B cell (primary cell): ENCODE data around the gene ZNF134. TPM values are rescaled to one million over a fixed set of nuclear protein-coding genes. Genes with fewer than 3 reads are reported as not detected.

Experiments
- ATAC-seq: fragments of 200-7000 bp; cut with Tn5 transposase; one replicate; pipeline ENCODE4 v1.10.0; 2021; ENCODE audit warnings: low read depth, mild to moderate bottlenecking, moderate number of reproducible peaks, moderate library complexity
- CTCF ChIA-PET: fragments of 350-600 bp; sonication (Branson Sonifier 250); formaldehyde crosslinking; loops from one replicate; lab custom pipeline; 2021; ENCODE audit warnings: antibody characterized with exemption, inconsistent platforms; lab: Charles Lee
- POLR2A ChIA-PET: fragments of 350-600 bp; sonication (Branson Sonifier 250); formaldehyde crosslinking; loops from one replicate; lab custom pipeline; 2021; ENCODE audit warnings: antibody characterized with exemption; lab: Charles Lee
- DNase-seq: peaks from one replicate; pipeline ENCODE4 v3.0.0; 2013
- H2AFZ ChIP-seq: 2 replicates; pipeline ENCODE4 v1.6.1; 2012; ENCODE audit warnings: mild to moderate bottlenecking, low read depth, low read length; ENCODE audit not compliant: insufficient read depth, poor library complexity, severe bottlenecking
- H3K27ac ChIP-seq, 2 donors: 1 replicate in 1 of 2; 2 replicates in 1 of 2; pipeline ENCODE4 v1.5.1; 2012 to 2013; ENCODE audit warnings: low read length in 2 of 2, mild to moderate bottlenecking in 2 of 2, moderate library complexity in 1 of 2
- H3K27me3 ChIP-seq, 4 experiments: fragments of 200-600 bp in 1 of 4; sonication (generic) in 1 of 4; replicated peaks in 1 of 4; 1 replicate in 2 of 4; 2 replicates in 2 of 4; pipeline versions ENCODE4 v1.6.1 to v1.7.0; 2013 to 2016; ENCODE audit warnings: low read length in 3 of 4, mild to moderate bottlenecking in 2 of 4, mixed read lengths in 1 of 4, moderate library complexity in 1 of 4; ENCODE audit not compliant: insufficient read depth in 4 of 4, control insufficient read depth in 3 of 4; ENCODE audit errors: control extremely low read depth in 1 of 4
- H3K36me3 ChIP-seq, 2 experiments: replicated peaks in 1 of 2; 1 replicate in 1 of 2; 2 replicates in 1 of 2; pipeline versions ENCODE4 v1.6.1 to v1.7.1; 2013; ENCODE audit warnings: low read length in 1 of 2; ENCODE audit not compliant: insufficient read depth in 2 of 2, control insufficient read depth in 1 of 2; ENCODE audit errors: control extremely low read depth in 1 of 2, extremely low read depth in 1 of 2
- H3K4me1 ChIP-seq, 2 donors: fragments of 200-600 bp in 1 of 2; sonication (generic) in 1 of 2; 1 replicate in 1 of 2; 2 replicates in 1 of 2; pipeline versions ENCODE4 v1.5.1 to v1.6.1; 2013 to 2017; ENCODE audit warnings: low read length in 2 of 2; ENCODE audit not compliant: control insufficient read depth in 2 of 2, insufficient read depth in 2 of 2
- H3K4me2 ChIP-seq: replicated peaks from 2 replicates; pipeline ENCODE3; 2012; ENCODE audit warnings: mild to moderate bottlenecking, low read depth, low read length; ENCODE audit not compliant: poor library complexity, severe bottlenecking
- H3K4me3 ChIP-seq, 5 experiments: fragments of 200-600 bp in 1 of 5; sonication (generic) in 1 of 5; 1 replicate in 3 of 5; 2 replicates in 2 of 5; pipeline versions ENCODE4 v1.5.1 to v1.7.0; 2011 to 2016; ENCODE audit warnings: low read length in 4 of 5, mild to moderate bottlenecking in 4 of 5, low read depth in 2 of 5, control low read depth in 1 of 5, moderate library complexity in 1 of 5; ENCODE audit not compliant: insufficient read depth in 1 of 5; ENCODE audit errors: control extremely low read depth in 1 of 5, extremely low read depth in 1 of 5
- H3K79me2 ChIP-seq: fragments of 200-600 bp; sonication (generic); one replicate; pipeline ENCODE4 v1.6.0; 2016; ENCODE audit warnings: low read length; ENCODE audit not compliant: control insufficient read depth, insufficient read depth
- H3K9ac ChIP-seq: fragments of 200-600 bp; sonication (generic); 2 replicates; pipeline ENCODE4 v1.6.1; 2017; ENCODE audit warnings: mild to moderate bottlenecking, low read length, moderate library complexity
- H3K9me3 ChIP-seq, 3 donors: one replicate each; pipeline versions ENCODE4 v1.6.1 to v1.7.1; 2013; ENCODE audit warnings: low read length in 2 of 3; ENCODE audit not compliant: control insufficient read depth in 2 of 3, insufficient read depth in 1 of 3; ENCODE audit errors: control extremely low read depth in 1 of 3
- H4K20me1 ChIP-seq: 2 replicates; pipeline ENCODE4 v1.6.0; 2012; ENCODE audit warnings: mild to moderate bottlenecking, low read length; ENCODE audit not compliant: insufficient read depth, control insufficient read depth, poor library complexity, severe bottlenecking
- H3K27ac Mint-ChIP-seq: one replicate; pipeline ENCODE4 v1.8.0; 2021; ENCODE audit warnings: mixed read lengths
- H3K27me3 Mint-ChIP-seq: one replicate; pipeline ENCODE4 v1.8.0; 2021; ENCODE audit warnings: mixed read lengths
- H3K4me1 Mint-ChIP-seq: one replicate; pipeline ENCODE4 v1.8.0; 2021; ENCODE audit warnings: mixed read lengths
- H3K4me3 Mint-ChIP-seq: one replicate; pipeline ENCODE4 v1.8.0; 2021; ENCODE audit warnings: mixed read lengths
- H3K9me3 Mint-ChIP-seq: one replicate; pipeline ENCODE4 v1.8.0; 2022; ENCODE audit warnings: mixed read lengths; ENCODE audit not compliant: insufficient read depth
- CTCF ChIP-seq: fragments of 200-600 bp; IDR thresholded peaks from one replicate; pipeline ENCODE4 v1.8.0; 2022; ENCODE audit warnings: antibody characterized with exemption, mild to moderate bottlenecking
- EZH2 ChIP-seq: IDR thresholded peaks from 2 replicates; pipeline ENCODE4 v1.6.1; 2012; ENCODE audit warnings: borderline replicate concordance, low read depth, mild to moderate bottlenecking, moderate library complexity, low read length; ENCODE audit not compliant: insufficient read depth, poor library complexity, severe bottlenecking
- WGBS: methylation state at CpG from one replicate; pipeline ENCODE4 v1.1.5; 2013; ENCODE audit warnings: missing lambda C conversion rate; ENCODE audit not compliant: insufficient coverage; 5-methylcytosine and 5-hydroxymethylcytosine counted together
- intact Hi-C: fragments of 100-400 bp; cut with micrococcal nuclease; formaldehyde crosslinking; loops from one replicate; pipeline ENCODE4 v1.10.0; 2022
- polyA plus RNA-seq: library from polyadenylated mRNA; depleted of rRNA; stranded (reverse); fragments of >200 nt; gene quantifications from 2 replicates; pipeline ENCODE4 v1.2.3, GENCODE V29; 2012
- total RNA-seq, 2 donors: library from RNA; stranded (reverse); fragments of 120-200 nt in 1 of 2; gene quantifications; 1 replicate in 1 of 2; 2 replicates in 1 of 2; pipeline versions ENCODE4 v1.2.3 to v1.2.4, GENCODE V29; 2013 to 2022

ZNF134 gene
- total and polyA plus RNA-seq, 2 donors (not counting 1 experiment from before 2014, with no cell fraction given) = 7.8 to 38.9 TPM

GRCh38 chr19:57587529-57587928, 26.5 kb upstream of the ZNF134 start:
- intact Hi-C loops = loop anchor here (10.0 kb wide), 1 partner anchor 567 kb away; the partner anchor contains the start of gene ZNF329
- Mint-ChIP-seq H3K27ac (no peak overlapping the region), H3K9me3 (peaks cover 26% of the 10 kb centered on the region), H3K27me3 (no peaks in the 10 kb centered on the region), H3K4me1 (peaks cover 17% of the 10 kb centered on the region), H3K4me3 (no peak overlapping the region)
- Histone ChIP-seq H3K36me3 (peaks cover 20 to 43% of the 10 kb centered on the region in 2 experiments), H4K20me1 (no peaks in the 10 kb centered on the region), H3K4me1 (peaks cover 16 to 21% of the 10 kb centered on the region in 2 donors), H3K27me3 (no peaks in the 10 kb centered on the region), H3K27ac (no peak overlapping the region), H3K4me3 (no peak overlapping the region), H2AFZ (no peak overlapping the region), H3K4me2 (no peak overlapping the region), H3K9me3 (peaks cover 24 to 73% (median 66%) of the 10 kb centered on the region in 3 donors), H3K9ac (no peak overlapping the region), H3K79me2 (peaks cover 26% of the 10 kb centered on the region)
- POLR2A ChIA-PET = interaction anchor here (0.6 kb wide), 1 partner anchor 336 kb away, joined by 6 read pairs; no protein-coding TSS in a partner anchor
- TF ChIP-seq EZH2 (no peak), CTCF (no peak)
- CTCF ChIA-PET = no interaction called here
- DNase-seq (no peak), ATAC-seq (no peak)
- WGBS = 100% methylated on average over 1 of the region's 1 CpG

- TF ChIP-seq EZH2 (no peak), CTCF (no peak)
- DNase-seq (no peak), ATAC-seq (peak; percentile 34)
- Histone ChIP-seq H3K27ac (peak overlapping the region in 1 of 2 donors; percentile 52), H3K4me2 (peak overlapping the region; percentile 96), H3K9ac (peak overlapping the region; percentile 88), H3K4me3 (peak overlapping the region; percentile 44 to 81 (median 77)), H4K20me1 (no peaks in the 10 kb centered on the region), H3K79me2 (peaks cover 13% of the 10 kb centered on the region), H3K4me1 (peaks cover 11 to 14% of the 10 kb centered on the region in 2 donors), H3K27me3 (no peaks in the 10 kb centered on the region), H3K9me3 (peaks cover 6 to 9% (median 9%) of the 10 kb centered on the region in 3 donors), H2AFZ (peak overlapping the region; percentile 89), H3K36me3 (peaks cover 0 to 5% of the 10 kb centered on the region in 2 experiments)
- 0% methylated on average over 2 of the region's 8 CpGs for WGBS
- intact Hi-C loops = loop anchor here (1.0 to 5.0 kb wide), 5 partner anchors 15 to 248 kb away; partner anchors contain the start of genes ZNF134, ZNF211, ZNF416 and ZNF587
- ChIA-PET POLR2A (no interaction called here), CTCF (interaction anchor here (1.3 kb wide), 1 partner anchor 15 kb away, joined by 3 read pairs; the partner anchor contains the start of gene ZNF134)
- peaks cover 3% of the 10 kb centered on the region for H3K27me3 Mint-ChIP-seq
- peak overlapping the region; percentile 79 for H3K27ac Mint-ChIP-seq
- peaks cover 20% of the 10 kb centered on the region for H3K4me1 Mint-ChIP-seq
- peak overlapping the region; percentile 90 for H3K4me3 Mint-ChIP-seq
- peaks cover 4% of the 10 kb centered on the region for H3K9me3 Mint-ChIP-seq
These were observed 14.7 kb upstream of the ZNF134 start for GRCh38 chr19:57599377-57599760.
